Neuronal stem cell (in vitro differentiated cells): Measurements from ENCODE around the gene DNM1L.

ENCODE experiments used
- DNase-seq: peaks from one replicate; pipeline ENCODE4 v3.0.0-alpha.2; 2013; ENCODE audit warnings: low spot score
- H2AFZ ChIP-seq: one replicate; pipeline ENCODE4 v1.6.1; 2013; ENCODE audit warnings: mild to moderate bottlenecking, low read length, inconsistent platforms
- H2AK5ac ChIP-seq: 2 replicates; pipeline ENCODE4 v1.6.1; 2013; ENCODE audit warnings: low read depth, mild to moderate bottlenecking, inconsistent platforms, low read length, moderate library complexity, mixed read lengths
- H2BK120ac ChIP-seq: 2 replicates; pipeline ENCODE4 v1.6.1; 2013; ENCODE audit warnings: low read depth, mild to moderate bottlenecking, inconsistent platforms, low read length, moderate library complexity, mixed read lengths
- H2BK12ac ChIP-seq: one replicate; pipeline ENCODE4 v1.6.1; 2013; ENCODE audit warnings: low read length, inconsistent platforms
- H2BK15ac ChIP-seq: 2 replicates; pipeline ENCODE4 v1.6.1; 2013; ENCODE audit warnings: mild to moderate bottlenecking, low read length, inconsistent platforms, mixed read lengths
- H2BK5ac ChIP-seq: one replicate; pipeline ENCODE4 v1.6.1; 2013; ENCODE audit warnings: inconsistent platforms, mild to moderate bottlenecking, low read length, moderate library complexity
- H3K14ac ChIP-seq: one replicate; pipeline ENCODE4 v1.6.1; 2013; ENCODE audit warnings: low read length, inconsistent platforms
- H3K18ac ChIP-seq: 2 replicates; pipeline ENCODE4 v1.6.1; 2013; ENCODE audit warnings: low read length, inconsistent platforms
- H3K23ac ChIP-seq: 2 replicates; pipeline ENCODE4 v1.6.1; 2013; ENCODE audit warnings: low read depth, mild to moderate bottlenecking, mixed read lengths, low read length, inconsistent platforms; ENCODE audit not compliant: poor library complexity
- H3K27ac ChIP-seq: replicated peaks from 3 replicates; pipeline ENCODE4 v1.5.1; 2013; ENCODE audit warnings: low read length, inconsistent platforms
- H3K27me3 ChIP-seq, 3 experiments: 2 replicates each; pipeline ENCODE4 v1.6.1; 2013; ENCODE audit warnings: low read length in 3 of 3, mild to moderate bottlenecking in 2 of 3, inconsistent platforms in 1 of 3, low read depth in 1 of 3, mixed read lengths in 1 of 3, moderate library complexity in 1 of 3; ENCODE audit not compliant: control insufficient read depth in 3 of 3, insufficient read depth in 3 of 3
- H3K36me3 ChIP-seq, 2 donors: replicated peaks in 1 of 2; 2 replicates each; pipeline ENCODE4 v1.6.1; 2013; ENCODE audit warnings: low read length in 2 of 2; ENCODE audit not compliant: control insufficient read depth in 2 of 2, insufficient read depth in 2 of 2
- H3K4ac ChIP-seq: 2 replicates; pipeline ENCODE4 v1.6.1; 2013; ENCODE audit warnings: inconsistent platforms, mild to moderate bottlenecking, low read length, moderate library complexity
- H3K4me1 ChIP-seq, 2 donors: 1 replicate in 1 of 2; 2 replicates in 1 of 2; pipeline ENCODE4 v1.6.1; 2013; ENCODE audit warnings: low read length in 2 of 2, low read depth in 1 of 2; ENCODE audit not compliant: control insufficient read depth in 2 of 2, insufficient read depth in 1 of 2
- H3K4me2 ChIP-seq: one replicate; pipeline ENCODE4 v1.6.1; 2013; ENCODE audit warnings: mild to moderate bottlenecking, low read length, inconsistent platforms; ENCODE audit not compliant: insufficient read depth, poor library complexity, severe bottlenecking
- H3K4me3 ChIP-seq, 2 donors: 2 replicates each; pipeline ENCODE4 v1.5.1; 2013; ENCODE audit warnings: low read length in 2 of 2, mild to moderate bottlenecking in 2 of 2, inconsistent platforms in 1 of 2, moderate library complexity in 1 of 2
- H3K79me1 ChIP-seq: one replicate; pipeline ENCODE4 v1.6.1; 2013; ENCODE audit warnings: low read depth, mild to moderate bottlenecking, inconsistent platforms, low read length, moderate library complexity
- H3K9ac ChIP-seq: one replicate; pipeline ENCODE4 v1.6.1; 2013; ENCODE audit warnings: mild to moderate bottlenecking, low read depth, low read length, inconsistent platforms; ENCODE audit not compliant: poor library complexity
- H3K9me3 ChIP-seq, 2 donors: replicated peaks in 1 of 2; 2 replicates each; pipeline versions ENCODE3 to v1.6.1; 2013; ENCODE audit warnings: low read length in 2 of 2, mild to moderate bottlenecking in 2 of 2, inconsistent platforms in 1 of 2, low read depth in 1 of 2, mixed read lengths in 1 of 2, moderate library complexity in 1 of 2; ENCODE audit not compliant: control insufficient read depth in 2 of 2, insufficient read depth in 1 of 2
- H4K8ac ChIP-seq: one replicate; pipeline ENCODE4 v1.6.1; 2013; ENCODE audit warnings: low read depth, mild to moderate bottlenecking, inconsistent platforms, low read length, moderate library complexity
- H4K91ac ChIP-seq: one replicate; pipeline ENCODE4 v1.6.1; 2013; ENCODE audit warnings: low read length, low read depth, mild to moderate bottlenecking, inconsistent platforms; ENCODE audit not compliant: poor library complexity
- WGBS, 2 donors: extraction: QIAGEN DNeasy Blood & Tissue Kit; methylation state at CpG; one replicate each; pipeline ENCODE4 v1.1.7; 2013; ENCODE audit warnings: missing lambda C conversion rate in 2 of 2, mixed read lengths in 1 of 2; ENCODE audit not compliant: insufficient read length in 2 of 2, insufficient replicate concordance in 1 of 2; ENCODE audit errors: extremely low coverage in 2 of 2; 5-methylcytosine and 5-hydroxymethylcytosine counted together

The DNM1L gene

DNA sequence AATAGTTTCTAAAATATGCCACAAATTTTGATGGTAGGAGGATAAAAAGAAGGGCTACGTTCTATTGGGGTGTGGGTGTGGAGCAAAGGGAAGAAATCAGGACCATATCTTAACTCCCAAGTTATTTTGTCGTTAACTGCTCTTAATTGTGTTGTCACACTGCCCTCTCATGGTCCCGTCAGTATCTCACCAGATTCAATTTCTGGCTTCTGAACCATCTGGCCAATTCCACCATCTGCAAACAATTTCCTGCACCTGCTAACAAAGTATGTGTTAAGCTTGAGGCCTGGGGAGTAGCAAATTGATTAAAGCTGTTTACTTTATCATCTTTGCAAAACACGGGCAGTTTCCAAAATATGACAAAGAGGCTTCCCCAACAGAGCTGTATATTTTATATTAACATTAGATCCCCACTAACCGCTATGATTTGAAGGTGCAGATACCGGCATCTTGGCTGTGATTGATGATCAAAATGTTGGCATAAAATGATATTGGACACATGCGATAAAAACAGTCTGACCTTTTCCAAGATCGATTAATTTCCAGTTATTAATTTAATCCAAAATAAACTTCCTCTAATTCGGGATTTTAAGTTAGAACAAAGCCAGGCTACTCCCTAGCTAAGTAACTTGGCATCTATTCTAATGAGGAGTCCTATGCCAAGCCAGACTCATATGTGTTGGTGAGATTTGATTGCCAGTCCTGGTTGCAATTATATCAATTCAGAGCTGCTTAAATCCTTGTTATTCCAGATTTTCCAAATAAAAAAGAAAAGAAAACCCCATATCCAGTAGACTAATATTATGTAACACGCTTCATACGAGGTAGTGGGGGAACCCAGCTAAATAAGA is 6.9 kb upstream of the DNM1L start:
- Histone ChIP-seq H3K4me1 (no peaks in the 10 kb centered on the region), H2BK12ac (peak overlapping the region; percentile 73), H3K9ac (no peak overlapping the region), H3K14ac (no peak overlapping the region), H2BK15ac (no peak overlapping the region), H2AFZ (no peak overlapping the region), H3K4me3 (no peak overlapping the region), H4K8ac (no peak overlapping the region), H3K27me3 (no peaks in the 10 kb centered on the region), H3K18ac (no peak overlapping the region), H3K23ac (no peak overlapping the region), H3K4ac (no peak overlapping the region), H2AK5ac (no peak overlapping the region), H2BK120ac (no peak overlapping the region), H3K27ac (no peak overlapping the region), H3K9me3 (no peaks in the 10 kb centered on the region), H4K91ac (no peak overlapping the region), H3K4me2 (no peak overlapping the region), H3K36me3 (no peaks in the 10 kb centered on the region), H3K79me1 (no peaks in the 10 kb centered on the region), H2BK5ac (no peak overlapping the region)
- WGBS, 2 donors = no CpG with 5 or more reads among the region's 11 CpGs
- DNase-seq = peak; percentile 24

DNA sequence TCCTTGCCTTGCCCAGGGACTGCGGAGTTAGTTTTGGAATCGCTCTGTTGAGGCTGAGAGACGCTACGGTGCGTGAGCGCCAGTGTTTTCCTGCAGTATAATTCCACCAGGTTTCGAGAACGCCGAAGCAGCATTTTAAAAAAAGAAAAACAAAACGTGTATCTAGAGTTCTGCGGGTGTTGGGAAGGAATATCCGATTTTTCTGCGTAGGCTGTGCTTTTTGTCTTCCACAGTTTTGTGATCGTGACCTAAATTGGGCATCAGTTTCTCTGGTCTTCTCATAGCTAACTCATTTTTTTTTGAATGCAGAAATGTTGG is 778 bp downstream of the DNM1L start:
- Histone ChIP-seq H2AK5ac (peak overlapping the region; percentile 56), H3K9me3 (no peaks in the 10 kb centered on the region), H2AFZ (peak overlapping the region; percentile 91), H3K4me3 (peak overlapping the region; percentile 92), H3K4ac (no peak overlapping the region), H3K27ac (peak overlapping the region; percentile 95), H2BK5ac (peak overlapping the region; percentile 96), H3K27me3 (no peaks in the 10 kb centered on the region), H3K4me2 (peak overlapping the region; percentile 55), H2BK120ac (no peak overlapping the region), H2BK15ac (no peak overlapping the region), H3K9ac (peak overlapping the region; percentile 97), H3K23ac (peak overlapping the region; percentile 89), H3K36me3 (peaks cover 0 to 21% of the 10 kb centered on the region in 2 donors), H3K14ac (peak overlapping the region; percentile 38), H3K4me1 (peaks cover 0 to 5% of the 10 kb centered on the region in 2 donors), H3K79me1 (peaks cover 6% of the 10 kb centered on the region), H2BK12ac (no peak overlapping the region), H3K18ac (peak overlapping the region; percentile 97), H4K91ac (no peak overlapping the region), H4K8ac (no peak overlapping the region)
- WGBS, 2 donors = no CpG with 5 or more reads among the region's 14 CpGs
- DNase-seq = no peak

DNA sequence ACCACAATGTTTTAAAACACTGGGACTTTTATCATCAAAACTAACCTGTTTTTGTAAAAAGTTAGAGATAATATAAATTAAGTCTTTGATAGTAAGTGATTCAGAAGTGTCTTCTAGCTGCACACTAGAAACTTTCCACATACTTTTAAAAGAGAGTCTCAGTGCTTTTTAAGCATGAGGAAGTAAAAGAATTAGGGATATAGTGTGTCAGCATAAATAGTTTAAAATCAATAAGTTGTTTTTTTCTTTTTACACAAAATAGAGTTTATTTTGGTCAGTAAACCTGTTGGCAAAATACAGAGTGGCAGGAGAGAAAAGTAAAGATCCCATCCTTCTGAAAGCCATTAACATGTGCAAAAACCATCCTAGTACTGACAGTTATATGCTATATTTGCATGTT is 1.7 kb downstream of the DNM1L start:
- Histone ChIP-seq H2AK5ac (no peak overlapping the region), H3K27ac (no peak overlapping the region), H3K14ac (no peak overlapping the region), H3K9me3 (no peaks in the 10 kb centered on the region), H3K27me3 (no peaks in the 10 kb centered on the region), H4K91ac (no peak overlapping the region), H3K4me2 (no peak overlapping the region), H2BK15ac (no peak overlapping the region), H2BK12ac (no peak overlapping the region), H3K79me1 (peaks cover 9% of the 10 kb centered on the region), H3K9ac (no peak overlapping the region), H3K4me1 (peaks cover 0 to 5% of the 10 kb centered on the region in 2 donors), H2BK120ac (no peak overlapping the region), H2BK5ac (no peak overlapping the region), H2AFZ (no peak overlapping the region), H3K4ac (no peak overlapping the region), H3K36me3 (peaks cover 0 to 30% of the 10 kb centered on the region in 2 donors), H3K23ac (no peak overlapping the region), H4K8ac (no peak overlapping the region), H3K18ac (no peak overlapping the region), H3K4me3 (peak overlapping the region in 1 of 2 donors; percentile 92)
- no peak for DNase-seq

DNA sequence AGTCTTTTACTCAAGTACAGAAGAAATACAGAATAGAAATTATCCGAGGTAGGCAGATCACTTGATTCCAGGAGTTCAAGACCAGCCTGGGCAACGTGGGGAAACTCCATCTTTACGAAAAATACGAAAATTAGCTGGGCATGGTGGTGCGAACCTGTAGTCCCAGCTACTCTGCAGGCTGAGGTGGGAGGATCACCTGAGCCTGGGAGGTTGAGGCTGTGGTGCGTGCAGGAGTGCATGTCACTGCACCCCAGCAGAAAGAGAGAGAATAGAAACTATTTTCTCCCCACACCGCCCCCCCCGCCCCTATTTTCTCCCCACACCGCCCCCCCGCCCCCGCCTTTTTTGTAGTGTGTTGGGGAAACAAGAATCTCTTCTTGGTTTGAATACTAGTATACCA is 2.2 kb downstream of the DNM1L start:
- no peak overlapping the region for H3K4me3 ChIP-seq

More for the DNA sequence above, 2.2 kb downstream of the DNM1L start:
- H2BK120ac ChIP-seq = no peak overlapping the region
- no peak overlapping the region for H3K14ac ChIP-seq
- H4K8ac ChIP-seq = no peak overlapping the region
- no peaks in the 10 kb centered on the region for H3K9me3 ChIP-seq
- H4K91ac ChIP-seq = no peak overlapping the region
- no peak overlapping the region for H3K9ac ChIP-seq
- H3K4me2 ChIP-seq = no peak overlapping the region
- no peak for DNase-seq
- no peak overlapping the region for H2BK12ac ChIP-seq
- H3K27me3 ChIP-seq = no peaks in the 10 kb centered on the region
- no peak overlapping the region for H2BK15ac ChIP-seq
- no peak overlapping the region for H3K23ac ChIP-seq
- no CpG with 5 or more reads among the region's 11 CpGs for WGBS, 2 donors
- peaks cover 0 to 34% of the 10 kb centered on the region in 2 donors for H3K36me3 ChIP-seq
- H2AK5ac ChIP-seq = no peak overlapping the region
- no peak overlapping the region for H2AFZ ChIP-seq
- no peak overlapping the region for H3K4ac ChIP-seq
- no peak overlapping the region for H3K27ac ChIP-seq
- no peak overlapping the region for H3K18ac ChIP-seq
- peaks cover 0 to 5% of the 10 kb centered on the region in 2 donors for H3K4me1 ChIP-seq
- H2BK5ac ChIP-seq = no peak overlapping the region
- peaks cover 9% of the 10 kb centered on the region for H3K79me1 ChIP-seq
